Adrenal gland (tissue), 5 donors: ENCODE data around the gene LMF1.

ENCODE experiments used
- CTCF ChIP-seq, 6 experiments: fragments of 450-650 bp in 4 of 6; fragments of 200-600 bp in 2 of 6; sonication (generic) in 1 of 6; IDR thresholded peaks; 1 replicate in 5 of 6; 2 replicates in 1 of 6; pipeline versions ENCODE4 v1.5.1 to v1.8.0; 2016 to 2021; ENCODE audit warnings: antibody characterized with exemption in 6 of 6, mild to moderate bottlenecking in 2 of 6, moderate library complexity in 1 of 6
- POLR2A ChIP-seq, 2 donors: fragments of 450-650 bp; IDR thresholded peaks; one replicate each; pipeline ENCODE4 v1.6.1; 2017; ENCODE audit warnings: antibody characterized with exemption in 2 of 2, mild to moderate bottlenecking in 2 of 2, moderate library complexity in 1 of 2
- donor health status: DM: no; HTN: no; CAD: no.

GRCh38 chr16:868386-868755, 102.4 kb downstream of the LMF1 start:
- TF ChIP-seq CTCF (IDR thresholded peaks at IDR 0.05) (no peak), POLR2A (IDR thresholded peaks at IDR 0.05) (no peak)
